CD14-positive monocyte (primary cell): ENCODE results near the gene CYP20A1. TPM values are rescaled to one million over a fixed set of nuclear protein-coding genes. Genes with fewer than 3 reads are reported as not detected.

Source experiments
- DNase-seq, 3 donors: peaks; one replicate each; pipeline ENCODE4 v3.0.0-alpha.2; 2011 to 2022
- H2AFZ ChIP-seq: 2 replicates; pipeline ENCODE4 v1.6.0; 2012; ENCODE audit warnings: mild to moderate bottlenecking, low read depth, low read length, inconsistent platforms; ENCODE audit not compliant: insufficient read depth, poor library complexity, severe bottlenecking
- H3K27ac ChIP-seq, 2 donors: 1 replicate in 1 of 2; 2 replicates in 1 of 2; pipeline ENCODE4 v1.5.1; 2012 to 2013; ENCODE audit warnings: low read length in 2 of 2, control low read depth in 1 of 2, inconsistent platforms in 1 of 2, low read depth in 1 of 2, mild to moderate bottlenecking in 1 of 2
- H3K27me3 ChIP-seq, 2 donors: one replicate each; pipeline versions ENCODE4 v1.6.0 to v1.6.1; 2011 to 2013; ENCODE audit warnings: low read length in 2 of 2; ENCODE audit not compliant: control insufficient read depth in 2 of 2, insufficient read depth in 2 of 2
- H3K36me3 ChIP-seq, 2 donors: replicated peaks in 1 of 2; 1 replicate in 1 of 2; 2 replicates in 1 of 2; pipeline versions ENCODE4 v1.5.1 to v1.6.1; 2012 to 2013; ENCODE audit warnings: low read length in 2 of 2, control low read depth in 1 of 2, inconsistent platforms in 1 of 2, mild to moderate bottlenecking in 1 of 2; ENCODE audit not compliant: insufficient read depth in 2 of 2, control insufficient read depth in 1 of 2
- H3K4me1 ChIP-seq, 2 donors: 1 replicate in 1 of 2; 2 replicates in 1 of 2; pipeline versions ENCODE4 v1.5.1 to v1.6.1; 2012 to 2013; ENCODE audit warnings: low read length in 2 of 2, control low read depth in 1 of 2, inconsistent platforms in 1 of 2, mild to moderate bottlenecking in 1 of 2, moderate library complexity in 1 of 2; ENCODE audit not compliant: insufficient read depth in 2 of 2, control insufficient read depth in 1 of 2
- H3K4me2 ChIP-seq: replicated peaks from 2 replicates; pipeline ENCODE3; 2012; ENCODE audit warnings: low read length, moderate library complexity, mild to moderate bottlenecking; ENCODE audit not compliant: poor library complexity, severe bottlenecking; ENCODE audit errors: extremely low read depth
- H3K4me3 ChIP-seq, 3 experiments: fragments of 200-600 bp in 1 of 3; sonication (generic) in 1 of 3; replicated peaks in 1 of 3; 1 replicate in 2 of 3; 2 replicates in 1 of 3; pipeline ENCODE4 v1.5.1; 2011 to 2013; ENCODE audit warnings: low read length in 3 of 3, mild to moderate bottlenecking in 3 of 3, control low read depth in 2 of 3, low read depth in 2 of 3, inconsistent platforms in 1 of 3, moderate library complexity in 1 of 3
- H3K79me2 ChIP-seq: 2 replicates; pipeline ENCODE4 v1.6.0; 2012; ENCODE audit warnings: mild to moderate bottlenecking, control low read depth, inconsistent platforms, low read length, moderate library complexity; ENCODE audit not compliant: insufficient read depth
- H3K9ac ChIP-seq: 2 replicates; pipeline ENCODE4 v1.6.0; 2017; ENCODE audit warnings: low read length, mild to moderate bottlenecking; ENCODE audit not compliant: insufficient read depth, poor library complexity, severe bottlenecking
- H3K9me3 ChIP-seq, 2 donors: replicated peaks in 1 of 2; 1 replicate in 1 of 2; 2 replicates in 1 of 2; pipeline versions ENCODE4 v1.5.1 to v1.6.1; 2012 to 2013; ENCODE audit warnings: low read length in 2 of 2, control low read depth in 1 of 2; ENCODE audit not compliant: control insufficient read depth in 1 of 2, insufficient read depth in 1 of 2
- H4K20me1 ChIP-seq: 2 replicates; pipeline ENCODE4 v1.6.0; 2012; ENCODE audit warnings: mild to moderate bottlenecking, low read length, control low read depth, moderate library complexity; ENCODE audit not compliant: insufficient read depth
- H3K27ac Mint-ChIP-seq, 7 donors: one replicate each; pipeline ENCODE4 v1.8.0; 2020; ENCODE audit warnings: mild to moderate bottlenecking in 7 of 7, mixed read lengths in 7 of 7, moderate library complexity in 6 of 7, inconsistent platforms in 2 of 7
- H3K27me3 Mint-ChIP-seq, 3 donors: one replicate each; pipeline ENCODE4 v1.8.0; 2021 to 2022; ENCODE audit warnings: low read depth in 3 of 3, mild to moderate bottlenecking in 3 of 3, mixed read lengths in 3 of 3, moderate library complexity in 3 of 3, inconsistent platforms in 1 of 3
- H3K36me3 Mint-ChIP-seq, 2 donors: one replicate each; pipeline ENCODE4 v1.8.0; 2020; ENCODE audit warnings: mixed read lengths in 2 of 2, inconsistent platforms in 1 of 2, mild to moderate bottlenecking in 1 of 2
- H3K4me1 Mint-ChIP-seq: one replicate; pipeline ENCODE4 v1.8.0; 2020; ENCODE audit warnings: mild to moderate bottlenecking, mixed read lengths
- H3K4me3 Mint-ChIP-seq, 2 donors: one replicate each; pipeline ENCODE4 v1.8.0; 2020; ENCODE audit warnings: mild to moderate bottlenecking in 2 of 2, mixed read lengths in 2 of 2, moderate library complexity in 1 of 2
- H3K9me3 Mint-ChIP-seq, 7 donors: one replicate each; pipeline ENCODE4 v1.8.0; 2020 to 2022; ENCODE audit warnings: mixed read lengths in 7 of 7, mild to moderate bottlenecking in 6 of 7, moderate library complexity in 6 of 7, inconsistent platforms in 2 of 7
- WGBS: methylation state at CpG from one replicate; pipeline ENCODE4 v1.1.5; 2013; ENCODE audit warnings: missing lambda C conversion rate; ENCODE audit not compliant: insufficient coverage; 5-methylcytosine and 5-hydroxymethylcytosine counted together
- intact Hi-C, 2 donors: fragments of 100-400 bp; cut with micrococcal nuclease; formaldehyde crosslinking; loops; one replicate each; pipeline versions ENCODE4 v1.15.0 to v1.15.1; 2023
- polyA plus RNA-seq, 3 donors: library from polyadenylated mRNA; depleted of rRNA in 1 of 3; unstranded in 2 of 3; stranded (reverse) in 1 of 3; fragments of 300-500 nt in 2 of 3; fragments of >200 nt in 1 of 3; fragmentation: Illumina TruSeq in 2 of 3; gene quantifications; 1 replicate in 2 of 3; 2 replicates in 1 of 3; pipeline ENCODE4 v1.2.3, GENCODE V29; 2012 to 2021
- TF ChIP-seq, protein P1 (sequence below): fragments of 200-600 bp; IDR thresholded peaks from one replicate; pipeline ENCODE4 v1.8.0; 2022; ENCODE audit warnings: antibody characterized with exemption, mild to moderate bottlenecking

CYP20A1 gene
- polyA plus RNA-seq, 3 donors, result 13.3 to 17.6 (median 15.4) TPM

DNA sequence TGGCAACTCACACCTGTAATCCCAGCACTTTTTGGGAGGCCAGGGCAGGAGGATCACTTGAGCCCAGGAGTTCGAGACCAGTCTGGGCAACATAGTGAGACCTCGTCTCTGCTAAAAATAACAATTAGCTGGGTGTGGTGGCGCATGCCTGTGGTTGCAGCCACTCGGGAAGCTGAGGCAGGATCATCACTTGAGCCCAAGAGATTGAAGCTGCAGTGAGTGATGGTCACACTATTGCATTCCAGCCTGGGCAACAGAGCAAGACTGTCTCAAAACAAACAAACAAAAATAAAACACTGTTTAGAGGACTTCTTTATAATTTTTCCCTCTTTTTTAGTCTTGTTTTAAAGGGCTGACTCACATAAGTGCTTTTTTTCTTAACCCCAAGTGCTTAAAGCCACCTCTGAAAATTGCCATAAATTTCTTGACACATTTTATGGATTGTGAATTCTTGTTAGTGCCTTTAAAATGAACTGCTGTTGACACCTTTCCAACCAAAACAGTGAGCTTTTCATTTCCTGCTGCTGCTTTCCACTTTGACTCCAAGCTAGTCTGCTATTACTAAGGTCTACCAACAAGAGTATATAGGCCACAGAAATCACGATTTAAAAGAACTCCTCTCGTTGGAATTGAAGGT lies 41.7 kb downstream of the CYP20A1 start:
- WGBS, result 100% methylated on average over 2 of the region's 6 CpGs
- Histone ChIP-seq H4K20me1 (no peaks in the 10 kb centered on the region), H3K4me3 (no peak overlapping the region), H3K4me1 (no peaks in the 10 kb centered on the region), H3K9me3 (no peaks in the 10 kb centered on the region), H3K27me3 (no peaks in the 10 kb centered on the region), H3K9ac (no peak overlapping the region), H3K36me3 (peaks cover 75 to 94% of the 10 kb centered on the region in 2 donors), H3K4me2 (no peak overlapping the region), H3K79me2 (no peaks in the 10 kb centered on the region), H3K27ac (no peak overlapping the region), H2AFZ (no peak overlapping the region)
- Mint-ChIP-seq H3K27me3 (no peaks in the 10 kb centered on the region), H3K4me3 (no peak overlapping the region), H3K36me3 (peaks cover 68 to 82% of the 10 kb centered on the region in 2 donors), H3K27ac (no peak overlapping the region), H3K4me1 (no peaks in the 10 kb centered on the region), H3K9me3 (no peaks in the 10 kb centered on the region)
- TF ChIP-seq, protein P1, sequence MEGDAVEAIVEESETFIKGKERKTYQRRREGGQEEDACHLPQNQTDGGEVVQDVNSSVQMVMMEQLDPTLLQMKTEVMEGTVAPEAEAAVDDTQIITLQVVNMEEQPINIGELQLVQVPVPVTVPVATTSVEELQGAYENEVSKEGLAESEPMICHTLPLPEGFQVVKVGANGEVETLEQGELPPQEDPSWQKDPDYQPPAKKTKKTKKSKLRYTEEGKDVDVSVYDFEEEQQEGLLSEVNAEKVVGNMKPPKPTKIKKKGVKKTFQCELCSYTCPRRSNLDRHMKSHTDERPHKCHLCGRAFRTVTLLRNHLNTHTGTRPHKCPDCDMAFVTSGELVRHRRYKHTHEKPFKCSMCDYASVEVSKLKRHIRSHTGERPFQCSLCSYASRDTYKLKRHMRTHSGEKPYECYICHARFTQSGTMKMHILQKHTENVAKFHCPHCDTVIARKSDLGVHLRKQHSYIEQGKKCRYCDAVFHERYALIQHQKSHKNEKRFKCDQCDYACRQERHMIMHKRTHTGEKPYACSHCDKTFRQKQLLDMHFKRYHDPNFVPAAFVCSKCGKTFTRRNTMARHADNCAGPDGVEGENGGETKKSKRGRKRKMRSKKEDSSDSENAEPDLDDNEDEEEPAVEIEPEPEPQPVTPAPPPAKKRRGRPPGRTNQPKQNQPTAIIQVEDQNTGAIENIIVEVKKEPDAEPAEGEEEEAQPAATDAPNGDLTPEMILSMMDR, result no peak
- no peak for DNase-seq
- intact Hi-C loops, result no loop called here

DNA sequence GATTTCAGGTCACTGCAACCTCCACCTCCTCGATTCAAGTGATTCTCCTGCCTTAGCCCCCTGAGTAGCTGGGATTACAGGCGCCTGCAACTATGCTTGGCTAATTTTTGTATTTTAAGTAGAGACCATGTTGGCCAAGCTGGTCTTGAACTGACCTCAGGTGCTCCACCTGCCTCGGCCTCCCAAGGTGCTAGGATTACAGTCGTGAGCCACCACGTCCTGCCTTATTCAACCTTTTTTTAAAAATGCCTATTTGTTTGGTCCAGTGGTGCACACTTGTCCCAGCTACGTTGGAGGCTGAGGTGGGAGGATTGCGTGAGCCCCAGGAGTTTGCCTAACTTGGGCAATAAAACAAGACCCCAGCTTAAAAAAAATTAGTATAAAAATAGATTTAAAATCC lies 43.3 kb downstream of the CYP20A1 start:
- H3K4me3 ChIP-seq, result no peak overlapping the region
- Mint-ChIP-seq H3K27ac (no peak overlapping the region), H3K27me3 (no peaks in the 10 kb centered on the region), H3K4me3 (no peak overlapping the region), H3K4me1 (no peaks in the 10 kb centered on the region), H3K9me3 (no peaks in the 10 kb centered on the region), H3K36me3 (peaks cover 65 to 81% of the 10 kb centered on the region in 2 donors)
- DNase-seq, result no peak
- H3K4me1 ChIP-seq, result no peaks in the 10 kb centered on the region
- no peaks in the 10 kb centered on the region for H3K79me2 ChIP-seq
- no peaks in the 10 kb centered on the region for H3K27me3 ChIP-seq
- 100% methylated on average over 4 of the region's 7 CpGs for WGBS
- no peak overlapping the region for H3K9ac ChIP-seq
- no peak overlapping the region for H3K4me2 ChIP-seq
- H2AFZ ChIP-seq, result no peak overlapping the region
- no peak overlapping the region for H3K27ac ChIP-seq
- H3K9me3 ChIP-seq, result no peaks in the 10 kb centered on the region
- intact Hi-C loops, result no loop called here
- H3K36me3 ChIP-seq, result peaks cover 80 to 94% of the 10 kb centered on the region in 2 donors
- TF ChIP-seq, protein P1, result no peak
- no peaks in the 10 kb centered on the region for H4K20me1 ChIP-seq
